HEK293 (cell line): ENCODE measurements around the gene NOL7.

Experiments used
- CTCF ChIA-PET: fragments of 350-600 bp; formaldehyde crosslinking; extraction: SDS; loops from one replicate; lab custom pipeline; 2021; ENCODE audit warnings: antibody characterized with exemption; lab: Yijun Ruan, JAX
- POLR2A ChIA-PET: fragments of 300-600 bp; formaldehyde crosslinking; extraction: SDS; loops from one replicate; lab custom pipeline; 2020; ENCODE audit warnings: antibody characterized with exemption, inconsistent platforms; lab: Yijun Ruan, JAX
- H3K27ac ChIP-seq: fragments of 200-500 bp; sonication (Bioruptor generic); 2 replicates; pipeline ENCODE4 v1.5.1; 2014; ENCODE audit warnings: low read depth, low read length, control low read depth, inconsistent platforms; ENCODE audit errors: extremely low read depth
- H3K36me3 ChIP-seq, 2 experiments: fragments of 200-500 bp in 1 of 2; sonication (Bioruptor generic) in 1 of 2; 1 replicate in 1 of 2; 2 replicates in 1 of 2; pipeline ENCODE4 v1.5.1; 2014 to 2017; ENCODE audit warnings: inconsistent platforms in 2 of 2, low read length in 2 of 2; ENCODE audit not compliant: control insufficient read depth in 2 of 2, insufficient read depth in 1 of 2
- H3K4me1 ChIP-seq: fragments of 200-500 bp; sonication (Bioruptor generic); 2 replicates; pipeline ENCODE4 v1.5.1; 2014; ENCODE audit warnings: mild to moderate bottlenecking, low read length, inconsistent platforms; ENCODE audit not compliant: control insufficient read depth, insufficient read depth
- H3K4me3 ChIP-seq: 2 replicates; pipeline ENCODE4 v1.5.1; 2011; ENCODE audit warnings: low read depth, mild to moderate bottlenecking, control low read depth, low read length, moderate library complexity
- H3K9me3 ChIP-seq: fragments of 200-500 bp; sonication (Bioruptor generic); 2 replicates; pipeline ENCODE4 v1.5.1; 2014; ENCODE audit warnings: low read depth, low read length, inconsistent platforms; ENCODE audit not compliant: control insufficient read depth, insufficient read depth
- KLF10 ChIP-seq: fragments of 450-650 bp; IDR thresholded peaks from 2 replicates; pipeline ENCODE4 v1.5.1; 2018; ENCODE audit warnings: missing biosample characterization, mild to moderate bottlenecking, missing genetic modification characterization
- KLF16 ChIP-seq: fragments of 450-650 bp; formaldehyde crosslinking; IDR thresholded peaks from 2 replicates; pipeline ENCODE4 v1.5.1; 2017; ENCODE audit warnings: missing biosample characterization, missing genetic modification characterization
- PRDM1 ChIP-seq: fragments of 450-650 bp; formaldehyde crosslinking; IDR thresholded peaks from 2 replicates; pipeline ENCODE4; 2016; ENCODE audit warnings: missing biosample characterization, missing genetic modification characterization
- RBAK ChIP-seq: fragments of 450-650 bp; formaldehyde crosslinking; IDR thresholded peaks from 2 replicates; pipeline ENCODE4 v1.5.1; 2016; ENCODE audit warnings: missing biosample characterization, missing genetic modification characterization
- SCRT2 ChIP-seq: fragments of 450-650 bp; formaldehyde crosslinking; IDR thresholded peaks from 2 replicates; pipeline ENCODE4 v1.5.1; 2016; ENCODE audit warnings: missing biosample characterization, missing genetic modification characterization
- TCF7L2 ChIP-seq: IDR thresholded peaks from 2 replicates; pipeline ENCODE4 v1.6.1; 2011; ENCODE audit warnings: low read depth, mild to moderate bottlenecking, inconsistent platforms, low read length, moderate library complexity, borderline replicate concordance
- ZBTB11 ChIP-seq: fragments of 450-650 bp; formaldehyde crosslinking; conservative IDR thresholded peaks from 2 replicates; pipeline ENCODE4 v1.5.1; 2016; ENCODE audit warnings: low read depth, missing biosample characterization, missing genetic modification characterization
- ZFP37 ChIP-seq: fragments of 450-650 bp; formaldehyde crosslinking; IDR thresholded peaks from 2 replicates; pipeline ENCODE4 v1.5.1; 2016; ENCODE audit warnings: missing biosample characterization, missing genetic modification characterization
- ZFP41 ChIP-seq: fragments of 450-650 bp; formaldehyde crosslinking; IDR thresholded peaks from 2 replicates; pipeline ENCODE4 v1.5.1; 2016; ENCODE audit warnings: missing biosample characterization, missing genetic modification characterization, borderline replicate concordance
- ZNF16 ChIP-seq: fragments of 450-650 bp; formaldehyde crosslinking; IDR thresholded peaks from 2 replicates; pipeline ENCODE4 v1.5.1; 2016; ENCODE audit warnings: low read depth, missing biosample characterization, missing genetic modification characterization
- ZNF23 ChIP-seq: fragments of 450-650 bp; formaldehyde crosslinking; IDR thresholded peaks from 2 replicates; pipeline ENCODE4 v1.5.1; 2016; ENCODE audit warnings: missing biosample characterization, missing genetic modification characterization, borderline replicate concordance
- ZNF248 ChIP-seq: fragments of 450-650 bp; formaldehyde crosslinking; IDR thresholded peaks from 2 replicates; pipeline ENCODE4 v1.5.1; 2017; ENCODE audit warnings: missing biosample characterization, missing genetic modification characterization
- ZNF280C ChIP-seq: fragments of 450-650 bp; formaldehyde crosslinking; IDR thresholded peaks from 2 replicates; pipeline ENCODE4 v1.5.1; 2016; ENCODE audit warnings: missing biosample characterization, missing genetic modification characterization
- ZNF350 ChIP-seq: fragments of 450-650 bp; formaldehyde crosslinking; IDR thresholded peaks from 2 replicates; pipeline ENCODE4 v1.5.0; 2017; ENCODE audit warnings: missing biosample characterization, mild to moderate bottlenecking, missing genetic modification characterization
- ZNF362 ChIP-seq: fragments of 450-650 bp; formaldehyde crosslinking; IDR thresholded peaks from 2 replicates; pipeline ENCODE4 v1.5.1; 2016; ENCODE audit warnings: missing biosample characterization, missing genetic modification characterization
- ZNF37A ChIP-seq: fragments of 450-650 bp; IDR thresholded peaks from 2 replicates; pipeline ENCODE4 v1.5.1; 2018; ENCODE audit warnings: missing biosample characterization, missing genetic modification characterization
- ZNF514 ChIP-seq: fragments of 450-650 bp; formaldehyde crosslinking; IDR thresholded peaks from 2 replicates; pipeline ENCODE4 v1.5.1; 2016; ENCODE audit warnings: missing biosample characterization, missing genetic modification characterization
- ZNF518A ChIP-seq: fragments of 450-650 bp; formaldehyde crosslinking; conservative IDR thresholded peaks from 2 replicates; pipeline ENCODE4 v1.5.1; 2016; ENCODE audit warnings: low read depth, missing biosample characterization, missing genetic modification characterization
- ZNF529 ChIP-seq: fragments of 450-650 bp; formaldehyde crosslinking; IDR thresholded peaks from 2 replicates; pipeline ENCODE4 v1.5.1; 2017; ENCODE audit warnings: missing genetic modification characterization, missing biosample characterization; ENCODE audit not compliant: insufficient replicate concordance
- ZNF549 ChIP-seq: fragments of 450-650 bp; IDR thresholded peaks from 2 replicates; pipeline ENCODE4 v1.5.1; 2018; ENCODE audit warnings: missing biosample characterization, missing genetic modification characterization, mild to moderate bottlenecking, inconsistent platforms, moderate library complexity
- ZNF561 ChIP-seq: fragments of 450-650 bp; IDR thresholded peaks from 2 replicates; pipeline ENCODE4 v1.5.1; 2018; ENCODE audit warnings: missing biosample characterization, missing genetic modification characterization, borderline replicate concordance
- ZNF664 ChIP-seq: fragments of 450-650 bp; formaldehyde crosslinking; IDR thresholded peaks from 2 replicates; pipeline ENCODE4 v1.5.1; 2016; ENCODE audit warnings: missing biosample characterization, missing genetic modification characterization
- ZNF670 ChIP-seq: fragments of 450-650 bp; formaldehyde crosslinking; IDR thresholded peaks from 2 replicates; pipeline ENCODE4 v1.5.1; 2016; ENCODE audit warnings: missing biosample characterization, missing genetic modification characterization, low read depth

The NOL7 gene

GRCh38 chr6:13593103-13593502 lies 22.0 kb upstream of the NOL7 start:
- H3K27ac ChIP-seq: no peak overlapping the region
- no peaks in the 10 kb centered on the region for H3K9me3 ChIP-seq
- TF ChIP-seq ZNF350 (tag by site-specific recombination): no peak
- TF ChIP-seq ZBTB11 (tag by site-specific recombination): no peak
- TF ChIP-seq ZNF248 (tag by site-specific recombination): no peak
- TF ChIP-seq ZNF664: no peak
- TF ChIP-seq ZFP37 (tag by site-specific recombination): no peak
- no peak for TF ChIP-seq ZNF280C
- no peak for TF ChIP-seq ZNF362
- CTCF ChIA-PET: interaction anchor here (5.0 kb wide), 1 partner anchor 19 kb away, joined by 32 read pairs; the partner anchor contains the start of gene SIRT5
- no peak overlapping the region for H3K4me3 ChIP-seq
- H3K36me3 ChIP-seq: peaks cover 16 to 66% of the 10 kb centered on the region in 2 experiments; a peak in 2 of 3 replicates
- no peaks in the 10 kb centered on the region for H3K4me1 ChIP-seq
- POLR2A ChIA-PET: interaction anchor here (1.1 to 1.3 kb wide), 2 partner anchors 18 to 265 kb away, joined by 3 read pairs; partner anchors contain the start of genes SIRT5 and TBC1D7

GRCh38 chr6:13593720-13594119 lies 21.4 kb upstream of the NOL7 start:
- Histone ChIP-seq H3K9me3 (no peaks in the 10 kb centered on the region), H3K4me3 (no peak overlapping the region), H3K36me3 (peaks cover 16 to 61% of the 10 kb centered on the region in 2 experiments; a peak in 2 of 3 replicates), H3K27ac (no peak overlapping the region), H3K4me1 (no peaks in the 10 kb centered on the region)
- TF ChIP-seq ZNF37A (tag by site-specific recombination) (no peak), PRDM1 (tag by site-specific recombination) (no peak), ZNF518A (tag by site-specific recombination) (no peak), ZNF529 (tag by site-specific recombination) (no peak), ZNF16 (tag by site-specific recombination) (no peak), ZNF670 (tag by site-specific recombination) (no peak), ZFP41 (tag by site-specific recombination) (no peak), ZNF514 (tag by site-specific recombination) (no peak), TCF7L2 (no peak), KLF10 (tag by site-specific recombination) (no peak), ZNF248 (tag by site-specific recombination) (no peak), ZNF561 (no peak), SCRT2 (tag by site-specific recombination) (no peak), KLF16 (no peak), ZNF23 (tag by site-specific recombination) (no peak), RBAK (tag by site-specific recombination) (no peak), ZNF549 (no peak)
- POLR2A ChIA-PET: interaction anchor here (1.1 to 1.3 kb wide), 2 partner anchors 19 to 266 kb away, joined by 3 read pairs; partner anchors contain the start of genes SIRT5 and TBC1D7
- CTCF ChIA-PET: interaction anchor here (0.7 to 5.0 kb wide), 6 partner anchors 9 to 683 kb away, joined by 3 to 32 read pairs (median 4); partner anchors contain the start of gene SIRT5
